ENCODE results near the gene CCDC88B. TPM values are rescaled to one million over a fixed set of nuclear protein-coding genes. Genes with fewer than 3 reads are reported as not detected.

CCDC88B gene
- total RNA-seq, 4 donors from 2014 or later, result 31.7 to 99.0 (median 43.9) TPM

DNA sequence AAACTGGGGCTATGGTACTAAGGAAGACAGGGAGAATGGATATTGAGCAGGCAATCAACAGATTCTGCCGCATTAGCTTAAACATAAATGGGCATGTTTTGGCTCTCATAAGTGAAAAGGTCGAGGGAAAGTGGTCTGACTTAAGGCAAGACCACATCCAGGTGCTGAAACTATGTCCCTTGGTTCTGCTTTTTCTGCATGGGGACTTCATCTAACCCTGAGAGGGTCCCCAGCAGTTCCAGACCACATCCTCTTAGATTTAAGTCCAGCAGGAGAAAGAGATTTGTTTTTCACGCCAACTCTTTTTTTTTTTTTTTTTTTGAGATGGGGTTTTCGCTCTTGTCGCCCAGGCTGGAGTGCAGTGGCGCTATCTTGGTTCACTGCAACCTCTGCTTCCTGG, 24.4 kb downstream of the CCDC88B start:
- no peaks in the 10 kb centered on the region for H3K27me3 ChIP-seq
- no peaks in the 10 kb centered on the region for H3K9me3 ChIP-seq
- peak in 1 of 3 donors; percentile 36 for DNase-seq
- peaks cover 0 to 83% (median 0%) of the 10 kb centered on the region in 3 donors for H3K36me3 ChIP-seq
- peak overlapping the region in 1 of 4 donors; percentile 11 for H3K27ac ChIP-seq
- TF ChIP-seq, protein P1, sequence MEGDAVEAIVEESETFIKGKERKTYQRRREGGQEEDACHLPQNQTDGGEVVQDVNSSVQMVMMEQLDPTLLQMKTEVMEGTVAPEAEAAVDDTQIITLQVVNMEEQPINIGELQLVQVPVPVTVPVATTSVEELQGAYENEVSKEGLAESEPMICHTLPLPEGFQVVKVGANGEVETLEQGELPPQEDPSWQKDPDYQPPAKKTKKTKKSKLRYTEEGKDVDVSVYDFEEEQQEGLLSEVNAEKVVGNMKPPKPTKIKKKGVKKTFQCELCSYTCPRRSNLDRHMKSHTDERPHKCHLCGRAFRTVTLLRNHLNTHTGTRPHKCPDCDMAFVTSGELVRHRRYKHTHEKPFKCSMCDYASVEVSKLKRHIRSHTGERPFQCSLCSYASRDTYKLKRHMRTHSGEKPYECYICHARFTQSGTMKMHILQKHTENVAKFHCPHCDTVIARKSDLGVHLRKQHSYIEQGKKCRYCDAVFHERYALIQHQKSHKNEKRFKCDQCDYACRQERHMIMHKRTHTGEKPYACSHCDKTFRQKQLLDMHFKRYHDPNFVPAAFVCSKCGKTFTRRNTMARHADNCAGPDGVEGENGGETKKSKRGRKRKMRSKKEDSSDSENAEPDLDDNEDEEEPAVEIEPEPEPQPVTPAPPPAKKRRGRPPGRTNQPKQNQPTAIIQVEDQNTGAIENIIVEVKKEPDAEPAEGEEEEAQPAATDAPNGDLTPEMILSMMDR (IDR thresholded peaks at IDR 0.05), result no peak
- TF ChIP-seq POLR2A (IDR thresholded peaks at IDR 0.05), result no peak
- H3K4me1 ChIP-seq, result peaks cover 2 to 13% (median 9%) of the 10 kb centered on the region in 4 donors
- H3K4me3 ChIP-seq, result no peak overlapping the region

DNA sequence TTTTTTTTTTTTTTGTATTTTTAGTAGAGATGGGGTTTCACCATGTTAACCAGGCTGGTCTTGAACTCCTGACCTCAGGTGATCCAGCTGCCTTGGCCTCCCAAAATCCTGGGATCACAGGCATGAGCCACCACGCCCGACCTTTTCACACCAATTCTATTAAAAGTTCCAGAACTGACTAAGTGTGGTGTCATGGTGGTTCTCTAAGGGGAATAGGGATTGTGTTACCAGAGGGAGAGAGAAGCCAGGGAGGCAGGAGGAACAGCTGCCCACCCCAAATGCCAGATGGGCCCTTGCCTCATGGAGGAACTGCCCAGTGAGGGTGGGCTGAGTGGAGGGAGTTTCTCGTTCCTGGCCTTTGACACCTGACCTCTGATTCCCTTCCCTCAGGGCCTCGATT, 24.9 kb downstream of the CCDC88B start:
- Histone ChIP-seq H3K36me3 (peaks cover 0 to 87% (median 0%) of the 10 kb centered on the region in 3 donors), H3K9me3 (no peaks in the 10 kb centered on the region), H3K4me3 (no peak overlapping the region), H3K27ac (peak overlapping the region in 1 of 4 donors; percentile 17), H3K4me1 (peaks cover 0 to 8% (median 6%) of the 10 kb centered on the region in 4 donors), H3K27me3 (no peaks in the 10 kb centered on the region)
- TF ChIP-seq, protein P1 (IDR thresholded peaks at IDR 0.05), result no peak
- TF ChIP-seq POLR2A (IDR thresholded peaks at IDR 0.05), result no peak
- no peak for DNase-seq

DNA sequence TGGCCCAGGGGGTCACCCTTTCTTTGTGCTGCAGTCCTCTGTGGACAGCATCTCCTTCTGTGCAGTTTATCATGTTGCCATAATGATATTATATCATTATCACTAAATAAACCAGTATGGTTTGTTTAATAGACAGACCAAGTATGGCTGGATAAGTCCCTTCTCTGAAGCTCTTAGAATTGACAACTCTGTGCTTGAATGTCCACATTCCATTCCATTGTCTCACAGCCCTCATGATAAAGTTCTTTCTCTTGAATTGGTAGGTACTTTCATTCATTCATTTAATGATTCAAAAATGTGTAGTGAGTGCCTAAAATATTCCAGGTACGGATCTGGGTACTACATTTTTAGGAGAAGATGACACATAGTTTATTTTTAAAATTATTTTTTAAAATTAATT, 26.7 kb downstream of the CCDC88B start:
- no peak for DNase-seq
- no peak for TF ChIP-seq POLR2A (IDR thresholded peaks at IDR 0.05)
- TF ChIP-seq, protein P1 (IDR thresholded peaks at IDR 0.05), result no peak
- H3K4me1 ChIP-seq, result peaks cover 0 to 5% (median 0%) of the 10 kb centered on the region in 4 donors
- no peaks in the 10 kb centered on the region for H3K27me3 ChIP-seq
- H3K27ac ChIP-seq, result no peak overlapping the region
- no peaks in the 10 kb centered on the region for H3K9me3 ChIP-seq
- no peak overlapping the region for H3K4me3 ChIP-seq
- peaks cover 0 to 97% (median 0%) of the 10 kb centered on the region in 3 donors for H3K36me3 ChIP-seq

DNA sequence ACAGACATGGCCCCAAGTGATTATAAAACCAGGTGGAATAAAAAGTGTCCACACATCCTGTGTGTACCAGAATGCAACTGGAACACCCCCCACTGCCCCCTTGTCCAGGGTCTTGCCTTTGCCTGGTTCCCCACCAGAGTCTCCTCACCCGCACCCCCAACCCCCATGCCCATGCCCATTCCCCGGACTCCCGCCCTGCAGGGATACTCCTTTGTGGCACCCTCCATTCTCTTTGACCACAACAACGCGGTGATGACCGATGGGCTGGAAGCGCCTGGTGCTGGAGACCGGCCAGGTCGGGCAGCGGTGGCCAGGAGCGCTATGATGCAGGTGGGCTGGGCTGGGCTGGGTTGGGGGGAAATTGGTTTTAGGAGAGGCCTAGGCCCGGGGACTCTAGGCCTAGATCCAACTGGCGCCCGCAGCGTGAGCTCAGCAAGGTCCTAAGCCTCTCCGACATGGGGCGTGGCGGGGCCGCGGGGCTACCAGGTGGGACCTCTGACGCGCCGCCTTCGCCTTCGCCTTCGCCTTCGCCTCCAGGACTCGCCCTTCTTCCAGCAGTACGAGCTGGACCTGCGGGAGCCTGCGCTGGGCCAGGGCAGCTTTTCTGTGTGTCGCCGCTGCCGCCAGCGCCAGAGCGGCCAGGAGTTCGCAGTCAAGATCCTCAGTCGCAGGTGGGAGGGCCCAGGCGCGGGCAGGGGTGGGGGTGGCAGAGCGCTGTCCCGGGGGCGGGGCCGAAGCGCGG, 28.1 kb downstream of the CCDC88B start:
- H3K4me3 ChIP-seq, result no peak overlapping the region
- no peaks in the 10 kb centered on the region for H3K9me3 ChIP-seq
- H3K36me3 ChIP-seq, result peaks cover 0 to 84% (median 0%) of the 10 kb centered on the region in 3 donors
- H3K4me1 ChIP-seq, result peaks cover 0 to 5% (median 0%) of the 10 kb centered on the region in 4 donors
- no peaks in the 10 kb centered on the region for H3K27me3 ChIP-seq
- TF ChIP-seq, protein P1 (IDR thresholded peaks at IDR 0.05), result no peak
- no peak for TF ChIP-seq POLR2A (IDR thresholded peaks at IDR 0.05)
- no peak overlapping the region for H3K27ac ChIP-seq
- DNase-seq, result no peak

DNA sequence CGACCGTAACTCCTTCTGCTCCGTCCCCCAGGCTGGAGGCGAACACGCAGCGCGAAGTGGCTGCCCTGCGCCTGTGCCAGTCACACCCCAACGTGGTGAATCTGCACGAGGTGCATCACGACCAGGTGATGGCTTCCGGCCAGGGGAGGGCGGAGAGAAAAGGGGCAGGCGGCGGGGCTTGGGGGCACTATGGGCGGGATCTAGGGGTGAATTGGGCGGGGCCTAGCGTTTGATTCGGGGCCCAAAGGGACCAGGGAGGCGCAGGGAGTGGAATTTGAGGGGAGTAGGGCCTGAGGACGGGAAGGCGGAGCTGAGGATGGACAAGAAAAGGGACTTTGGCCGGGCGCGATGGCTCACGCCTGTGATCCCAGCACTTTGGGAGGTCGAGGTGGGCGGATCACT, 28.7 kb downstream of the CCDC88B start:
- peaks cover 0 to 79% (median 0%) of the 10 kb centered on the region in 3 donors for H3K36me3 ChIP-seq

More for the DNA sequence above, 28.7 kb downstream of the CCDC88B start:
- Histone ChIP-seq H3K4me3 (no peak overlapping the region), H3K9me3 (no peaks in the 10 kb centered on the region), H3K4me1 (peaks cover 0 to 5% (median 0%) of the 10 kb centered on the region in 4 donors), H3K27ac (no peak overlapping the region), H3K27me3 (no peaks in the 10 kb centered on the region)
- TF ChIP-seq, protein P1 (IDR thresholded peaks at IDR 0.05), result no peak
- no peak for TF ChIP-seq POLR2A (IDR thresholded peaks at IDR 0.05)
- DNase-seq, result no peak
